ENCODE data around the gene MT3.

MT3 gene

DNA sequence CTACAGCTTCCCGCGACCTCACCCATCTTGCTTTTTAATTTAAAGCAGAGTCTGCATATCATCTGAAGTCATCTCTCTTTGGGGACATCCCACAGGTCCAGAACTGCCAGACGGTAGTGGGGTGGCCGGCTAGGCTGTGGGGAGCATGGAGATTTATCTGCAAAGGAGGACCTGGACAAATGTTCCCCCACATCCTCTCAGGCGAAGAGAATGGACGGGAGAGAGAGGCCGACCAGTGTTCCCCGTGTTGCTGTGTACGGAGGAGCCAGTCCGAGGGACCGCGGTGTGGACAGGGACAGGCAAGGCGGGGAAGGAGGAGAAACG lies 42.5 kb downstream of the MT3 start:
- no peak for DNase-seq

DNA sequence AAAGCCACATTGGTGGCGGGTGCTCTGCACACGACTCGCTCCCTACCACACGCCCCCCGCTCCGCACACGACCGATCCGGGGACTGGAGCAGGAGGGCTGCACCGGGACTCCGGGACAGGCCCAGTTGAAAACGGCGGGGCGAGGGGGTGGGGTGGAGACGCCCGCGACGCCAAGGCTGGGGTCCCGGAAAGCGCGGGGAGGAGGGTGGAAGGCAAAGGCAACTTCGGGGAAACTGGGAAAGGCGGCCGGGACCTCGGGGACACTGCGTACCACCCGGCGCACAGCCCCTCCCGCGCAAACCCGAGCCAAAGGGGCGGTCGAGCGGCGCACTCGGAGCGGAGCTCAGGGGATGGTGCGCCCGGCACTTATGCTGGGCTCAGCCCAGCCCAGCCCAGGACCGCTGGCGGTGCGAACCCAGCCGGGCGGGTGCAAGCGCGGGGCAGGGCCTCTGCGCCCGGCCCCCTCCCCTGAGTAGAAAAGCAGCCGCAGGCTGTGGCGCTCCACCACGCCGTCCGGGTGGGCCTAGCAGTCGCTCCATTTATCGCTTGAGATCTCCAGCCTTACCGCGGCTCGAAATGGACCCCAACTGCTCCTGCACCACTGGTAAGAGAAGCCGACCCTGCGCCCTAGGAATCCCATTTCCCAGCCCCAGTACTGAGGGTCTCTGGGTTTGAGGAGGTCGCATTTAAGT lies 43.0 kb downstream of the MT3 start, which contains the start of gene MT1M:
TSS of gene MT1M (plus strand) at position 504 of the 692 bp plus-strand sequence. CDS start at position 577, 73 bp downstream.
- no peak for DNase-seq

DNA sequence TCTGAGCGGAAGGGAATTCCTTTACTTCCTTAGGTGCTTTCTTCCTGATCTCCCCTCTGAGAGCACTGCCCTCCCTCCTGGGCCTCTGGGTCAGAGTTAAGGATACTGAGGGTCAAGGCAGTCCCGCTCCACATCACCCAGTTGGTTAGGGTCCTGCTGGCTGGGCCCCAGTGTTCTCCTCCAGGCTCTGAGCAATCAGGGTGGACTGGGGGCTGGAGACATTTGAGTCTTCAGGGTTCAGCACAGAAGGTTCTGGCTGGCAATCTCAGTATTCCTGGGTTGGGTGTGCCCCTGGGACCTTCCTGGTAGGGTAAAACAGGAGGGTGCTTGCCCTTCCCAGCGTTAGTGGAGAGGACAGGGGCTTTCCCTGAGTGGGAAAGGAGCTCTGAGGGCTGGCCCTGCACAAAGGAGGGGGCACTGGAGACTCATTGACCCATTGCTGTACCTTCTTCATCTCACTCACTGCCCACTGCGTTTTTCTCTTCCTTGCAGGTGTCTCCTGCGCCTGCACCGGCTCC lies 43.6 kb downstream of the MT3 start:
- DNase-seq, result no peak

DNA sequence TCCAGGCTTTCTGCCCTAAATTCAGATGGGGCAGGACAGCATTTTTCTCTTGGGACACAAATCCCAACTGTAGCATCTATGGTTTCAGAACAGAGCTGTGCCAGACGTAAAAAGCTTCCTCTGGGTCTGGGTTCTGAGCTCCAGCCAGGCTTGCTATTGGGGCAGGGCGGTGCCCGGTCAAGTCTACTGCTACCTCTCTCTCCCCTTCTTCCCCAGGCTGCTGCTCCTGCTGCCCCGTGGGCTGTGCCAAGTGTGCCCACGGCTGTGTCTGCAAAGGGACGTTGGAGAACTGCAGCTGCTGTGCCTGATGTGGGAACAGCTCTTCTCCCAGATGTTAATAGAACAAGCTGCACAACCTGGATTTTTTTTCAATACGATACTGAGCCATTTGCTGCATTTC lies 44.2 kb downstream of the MT3 start:
- no peak for DNase-seq

DNA sequence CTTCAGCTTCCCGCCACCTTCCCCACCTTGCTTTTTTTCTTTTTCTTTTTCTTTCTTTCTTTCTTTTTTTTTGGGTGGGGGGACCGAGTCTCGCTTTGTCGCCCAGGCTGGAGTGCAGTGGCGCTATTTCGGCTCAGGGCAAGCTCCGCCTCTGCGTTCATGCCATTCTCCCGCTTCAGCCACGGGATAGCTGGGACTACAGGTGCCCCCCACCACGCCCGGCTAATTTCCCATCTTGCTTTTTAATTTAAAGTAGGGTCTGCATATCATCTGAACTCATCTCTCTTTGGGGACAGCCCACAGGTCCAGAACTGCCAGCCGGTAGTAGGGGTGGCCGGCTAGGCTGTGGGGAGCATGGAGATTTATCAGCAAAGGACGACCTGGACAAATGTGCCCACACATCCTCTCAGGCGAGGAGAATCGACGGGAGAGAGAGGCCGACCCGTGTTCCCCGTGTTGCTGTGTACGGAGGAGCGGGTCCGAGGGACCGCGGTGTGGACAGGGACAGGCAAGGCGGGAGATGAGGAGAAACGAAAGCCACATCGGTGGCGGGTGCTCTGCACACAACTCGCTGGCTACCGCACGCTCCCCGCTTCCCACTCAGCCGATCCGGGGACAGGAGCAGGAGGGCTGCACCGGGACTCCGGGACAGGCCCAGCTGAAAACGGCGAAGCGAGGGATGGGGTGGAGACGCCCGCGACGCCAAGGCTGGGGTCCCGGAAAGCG lies 45.5 kb downstream of the MT3 start:
- DNase-seq, result no peak

DNA sequence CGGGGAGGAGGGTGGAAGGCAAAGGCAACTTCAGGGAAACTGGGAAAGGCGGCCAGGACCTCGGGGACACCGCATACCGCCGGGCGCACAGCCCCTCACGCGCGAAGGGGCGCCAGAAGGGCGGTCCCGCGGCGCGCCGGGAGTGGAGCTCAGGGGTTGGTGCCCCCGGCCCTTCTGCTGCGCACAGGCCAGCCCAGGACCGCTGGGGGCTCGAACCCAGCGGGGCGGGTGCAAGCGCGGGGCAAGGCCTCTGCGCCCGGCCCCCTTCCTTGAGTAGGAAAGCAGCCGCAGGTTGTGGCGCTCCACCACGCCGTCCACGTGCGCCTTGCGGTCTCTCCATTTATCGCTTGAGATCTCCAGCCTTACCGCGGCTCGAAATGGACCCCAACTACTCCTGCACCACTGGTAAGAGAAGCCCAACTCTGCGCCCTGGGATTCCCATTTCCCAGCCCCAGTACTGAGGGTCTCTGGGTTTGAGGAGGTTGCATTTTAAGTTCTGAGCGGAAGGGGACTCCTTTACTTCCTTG lies 46.2 kb downstream of the MT3 start:
- no peak for DNase-seq

DNA sequence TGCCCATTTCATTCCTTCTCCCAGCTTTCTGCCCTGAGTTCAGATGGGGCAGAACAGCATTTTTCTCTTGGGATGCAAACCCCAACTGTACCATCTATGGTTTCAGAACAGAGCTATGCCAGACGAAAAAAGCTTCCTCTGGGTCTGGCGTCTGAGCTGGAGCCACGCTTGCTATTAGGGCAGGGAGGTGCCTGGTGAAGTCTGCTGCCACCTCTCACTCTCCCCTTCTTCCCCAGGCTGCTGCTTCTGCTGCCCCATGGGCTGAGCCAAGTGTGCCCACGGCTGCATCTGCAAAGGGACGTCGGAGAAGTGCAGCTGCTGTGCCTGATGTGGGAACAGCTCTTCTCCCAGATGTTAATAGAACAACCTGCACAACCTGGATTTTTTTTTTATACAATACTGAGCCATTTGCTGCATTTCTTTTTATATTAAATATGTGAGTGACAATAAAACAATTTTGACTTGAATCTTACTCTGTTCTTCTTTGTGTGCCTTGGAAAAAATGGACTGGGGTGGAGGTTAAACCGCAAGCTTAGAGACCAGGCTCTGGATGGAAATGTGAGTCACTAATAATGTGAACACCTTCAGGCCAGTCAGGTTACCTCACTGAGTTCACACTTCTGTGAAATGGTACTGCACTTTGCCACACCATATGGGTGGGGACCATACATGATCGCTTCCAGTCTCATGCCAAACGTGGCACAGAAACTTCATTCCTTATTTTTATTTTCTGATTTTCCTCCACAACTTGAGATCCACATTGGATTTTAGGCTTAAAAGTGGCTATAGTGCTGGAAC lies 47.5 kb downstream of the MT3 start:
- no peak for DNase-seq

DNA sequence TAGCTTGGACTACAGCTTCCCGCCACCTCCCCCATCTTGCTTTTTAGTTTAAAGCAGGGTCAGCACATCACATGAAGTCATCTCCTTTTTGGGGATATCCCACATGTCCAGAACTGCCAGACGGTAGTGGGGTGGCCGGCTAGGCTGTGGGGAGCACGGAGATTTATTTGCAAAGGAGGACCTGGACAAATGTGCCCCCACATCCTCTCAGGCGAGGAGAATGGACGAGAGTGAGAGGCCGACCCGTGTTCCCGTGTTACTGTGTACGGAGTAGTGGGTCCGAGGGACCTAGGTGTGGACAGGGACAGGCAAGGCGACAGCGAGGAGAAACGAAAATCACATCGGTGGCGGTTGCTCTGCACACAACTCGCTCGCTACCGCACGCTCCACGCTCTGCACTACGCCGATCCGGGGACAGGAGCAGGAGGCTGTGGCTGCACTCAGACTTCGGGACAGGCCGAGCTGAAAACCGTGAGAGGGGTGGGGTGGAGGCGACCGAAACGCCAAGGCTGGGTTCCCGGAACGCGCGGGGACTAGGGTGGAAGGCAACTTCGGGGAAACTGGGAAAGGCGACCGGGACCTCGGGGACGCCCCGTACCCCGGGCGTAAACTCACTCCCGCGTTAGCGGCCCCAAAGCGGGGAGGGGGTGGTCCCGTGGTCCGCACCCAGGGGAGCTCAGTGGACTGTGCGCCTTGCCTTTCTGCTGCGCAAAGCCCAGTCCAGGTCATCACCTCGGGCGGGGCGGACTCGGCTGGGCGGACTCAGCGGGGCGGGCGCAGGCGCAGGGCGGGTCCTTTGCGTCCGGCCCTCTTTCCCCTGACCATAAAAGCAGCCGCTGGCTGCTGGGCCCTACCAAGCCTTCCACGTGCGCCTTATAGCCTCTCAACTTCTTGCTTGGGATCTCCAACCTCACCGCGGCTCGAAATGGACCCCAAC lies 48.8 kb downstream of the MT3 start, which contains the start of gene MT1A:
TSS of gene MT1A (plus strand) at position 853 of the 937 bp plus-strand sequence. CDS start at position 926, 73 bp downstream.
- no peak for DNase-seq

DNA sequence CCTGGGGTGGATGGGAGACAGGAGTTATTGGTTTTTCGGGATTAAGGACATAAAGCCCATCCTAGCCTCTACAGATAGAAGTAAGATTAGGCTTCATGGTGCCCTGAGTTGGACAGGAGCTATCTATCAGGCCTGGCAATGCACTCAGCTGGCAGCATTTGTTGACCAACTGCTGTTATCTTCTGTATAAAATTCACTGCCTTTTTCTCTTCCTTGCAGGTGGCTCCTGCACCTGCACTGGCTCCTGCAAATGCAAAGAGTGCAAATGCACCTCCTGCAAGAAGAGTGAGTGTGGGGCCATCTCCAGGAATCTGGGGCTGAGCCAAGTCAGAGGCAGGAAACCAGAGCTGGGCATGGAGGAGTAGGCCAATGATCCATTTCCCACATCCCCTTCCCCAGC lies 49.7 kb downstream of the MT3 start:
- DNase-seq, result no peak

DNA sequence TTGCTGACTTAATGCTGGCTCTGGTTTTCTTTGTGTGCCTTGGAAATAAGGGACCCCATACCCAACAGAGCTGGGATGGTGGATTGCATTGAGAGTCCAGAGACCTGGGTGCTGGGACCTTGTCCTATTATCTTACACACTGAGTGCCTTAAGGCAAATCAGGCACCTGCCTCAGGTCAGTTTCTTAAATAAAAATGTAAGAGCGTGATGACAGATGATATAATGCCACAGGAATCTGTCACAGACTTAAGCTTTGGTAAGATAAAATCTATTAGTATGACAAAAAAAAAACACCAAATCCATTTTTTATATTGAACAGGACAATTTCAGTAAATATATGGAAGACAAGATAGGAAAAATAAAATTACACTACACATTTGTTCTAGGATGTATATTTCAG lies 50.7 kb downstream of the MT3 start:
- DNase-seq, result no peak

All from DMS153 (cell line).